ENCODE measurements around the gene CEP295NL.
"Not testable (repeated sequence)": the region's sequence is repeated elsewhere in the genome, so short reads cannot be mapped to it uniquely, and the experiment has no call there.

Gene CEP295NL

GRCh38 chr17:78884876-78885667 lies 17.9 kb downstream of the CEP295NL start:
- no peak for FAIRE-seq

- no peak for FAIRE-seq
These were observed 18.7 kb downstream of the CEP295NL start for GRCh38 chr17:78884148-78884825.

GRCh38 chr17:78883533-78884131 lies 19.4 kb downstream of the CEP295NL start:
- no peak for FAIRE-seq

- FAIRE-seq: no peak
These were observed 19.9 kb downstream of the CEP295NL start for GRCh38 chr17:78883089-78883532.

- FAIRE-seq: no peak
These were observed 20.4 kb downstream of the CEP295NL start for GRCh38 chr17:78882540-78883088.

- FAIRE-seq: no peak
These were observed 23.3 kb downstream of the CEP295NL start for GRCh38 chr17:78879635-78880186.

- FAIRE-seq: no peak
These were observed 24.0 kb downstream of the CEP295NL start for GRCh38 chr17:78878871-78879527.

GRCh38 chr17:78878261-78878660 lies 24.7 kb downstream of the CEP295NL start:
- FAIRE-seq: no peak

- FAIRE-seq: not testable (repeated sequence)
These were observed 26.0 kb downstream of the CEP295NL start for GRCh38 chr17:78876954-78877517.

GRCh38 chr17:78876094-78876597 lies 26.9 kb downstream of the CEP295NL start:
- no peak for FAIRE-seq

GRCh38 chr17:78875363-78876093 lies 27.5 kb downstream of the CEP295NL start:
- no peak for FAIRE-seq

- FAIRE-seq: no peak
These were observed 29.3 kb downstream of the CEP295NL start for GRCh38 chr17:78873519-78874340.

GRCh38 chr17:78872486-78872885 lies 30.5 kb downstream of the CEP295NL start:
- no peak for FAIRE-seq

- no peak for FAIRE-seq
These were observed 32.4 kb downstream of the CEP295NL start for GRCh38 chr17:78870621-78871020.

- FAIRE-seq: no peak
These were observed 34.6 kb downstream of the CEP295NL start for GRCh38 chr17:78868391-78868790.

- not testable (repeated sequence) for FAIRE-seq
These were observed 36.0 kb downstream of the CEP295NL start for GRCh38 chr17:78867046-78867445.

GRCh38 chr17:78865682-78866390 lies 37.2 kb downstream of the CEP295NL start:
- peak; percentile 51 for FAIRE-seq

GRCh38 chr17:78864117-78864516 lies 38.9 kb downstream of the CEP295NL start:
- FAIRE-seq: no peak

Data from A204.1 (cell line).